ENCODE measurements around the gene PPP1R9A. TPM values are rescaled to one million over a fixed set of nuclear protein-coding genes. Genes with fewer than 3 reads are reported as not detected.

PPP1R9A gene
- total and polyA plus RNA-seq, 10 of the 15 experiments (the other 5 are each of a cell fraction or from before 2014, with no cell fraction given) = 0.04 to 0.12 TPM; not detected in 8

DNA sequence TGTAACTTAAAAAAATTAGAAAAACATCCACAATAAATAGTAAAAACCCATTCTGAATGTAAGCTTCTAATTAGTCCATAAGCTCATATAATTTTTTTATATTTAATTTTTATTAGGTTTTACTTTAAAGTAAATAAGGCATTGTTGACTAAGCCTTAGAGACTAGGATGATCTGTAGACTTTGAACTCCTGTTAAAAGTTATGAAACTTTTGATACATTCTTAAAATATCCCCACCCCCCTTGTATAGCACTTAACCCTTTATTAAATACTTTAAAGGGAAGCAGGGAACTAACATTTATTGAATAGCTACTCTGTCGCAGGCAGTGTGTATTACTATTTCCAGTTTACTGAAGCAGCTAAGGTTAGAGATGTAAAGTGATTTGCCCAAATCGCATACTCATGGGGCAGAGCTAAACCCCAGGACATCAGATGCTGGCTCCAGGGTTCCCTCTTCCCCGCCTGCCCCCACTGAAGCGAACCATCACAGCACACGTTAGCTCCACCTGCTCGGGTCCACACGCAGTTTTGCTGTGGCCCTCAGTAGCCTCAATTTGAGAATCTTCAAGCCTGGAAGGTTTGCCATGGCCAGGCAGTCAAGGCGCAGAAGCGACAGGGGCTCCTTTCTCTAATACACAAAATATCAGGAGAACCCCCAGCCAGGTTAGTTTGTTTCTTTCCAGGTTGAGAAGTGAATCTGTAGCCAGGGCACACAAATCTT, 416.2 kb downstream of the PPP1R9A start (continued):
- TF ChIP-seq, protein P1, sequence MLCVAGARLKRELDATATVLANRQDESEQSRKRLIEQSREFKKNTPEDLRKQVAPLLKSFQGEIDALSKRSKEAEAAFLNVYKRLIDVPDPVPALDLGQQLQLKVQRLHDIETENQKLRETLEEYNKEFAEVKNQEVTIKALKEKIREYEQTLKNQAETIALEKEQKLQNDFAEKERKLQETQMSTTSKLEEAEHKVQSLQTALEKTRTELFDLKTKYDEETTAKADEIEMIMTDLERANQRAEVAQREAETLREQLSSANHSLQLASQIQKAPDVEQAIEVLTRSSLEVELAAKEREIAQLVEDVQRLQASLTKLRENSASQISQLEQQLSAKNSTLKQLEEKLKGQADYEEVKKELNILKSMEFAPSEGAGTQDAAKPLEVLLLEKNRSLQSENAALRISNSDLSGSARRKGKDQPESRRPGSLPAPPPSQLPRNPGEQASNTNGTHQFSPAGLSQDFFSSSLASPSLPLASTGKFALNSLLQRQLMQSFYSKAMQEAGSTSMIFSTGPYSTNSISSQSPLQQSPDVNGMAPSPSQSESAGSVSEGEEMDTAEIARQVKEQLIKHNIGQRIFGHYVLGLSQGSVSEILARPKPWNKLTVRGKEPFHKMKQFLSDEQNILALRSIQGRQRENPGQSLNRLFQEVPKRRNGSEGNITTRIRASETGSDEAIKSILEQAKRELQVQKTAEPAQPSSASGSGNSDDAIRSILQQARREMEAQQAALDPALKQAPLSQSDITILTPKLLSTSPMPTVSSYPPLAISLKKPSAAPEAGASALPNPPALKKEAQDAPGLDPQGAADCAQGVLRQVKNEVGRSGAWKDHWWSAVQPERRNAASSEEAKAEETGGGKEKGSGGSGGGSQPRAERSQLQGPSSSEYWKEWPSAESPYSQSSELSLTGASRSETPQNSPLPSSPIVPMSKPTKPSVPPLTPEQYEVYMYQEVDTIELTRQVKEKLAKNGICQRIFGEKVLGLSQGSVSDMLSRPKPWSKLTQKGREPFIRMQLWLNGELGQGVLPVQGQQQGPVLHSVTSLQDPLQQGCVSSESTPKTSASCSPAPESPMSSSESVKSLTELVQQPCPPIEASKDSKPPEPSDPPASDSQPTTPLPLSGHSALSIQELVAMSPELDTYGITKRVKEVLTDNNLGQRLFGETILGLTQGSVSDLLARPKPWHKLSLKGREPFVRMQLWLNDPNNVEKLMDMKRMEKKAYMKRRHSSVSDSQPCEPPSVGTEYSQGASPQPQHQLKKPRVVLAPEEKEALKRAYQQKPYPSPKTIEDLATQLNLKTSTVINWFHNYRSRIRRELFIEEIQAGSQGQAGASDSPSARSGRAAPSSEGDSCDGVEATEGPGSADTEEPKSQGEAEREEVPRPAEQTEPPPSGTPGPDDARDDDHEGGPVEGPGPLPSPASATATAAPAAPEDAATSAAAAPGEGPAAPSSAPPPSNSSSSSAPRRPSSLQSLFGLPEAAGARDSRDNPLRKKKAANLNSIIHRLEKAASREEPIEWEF (IDR thresholded peaks at IDR 0.05; ENCODE audit: insufficient replicate concordance, low read depth, low read length) = no peak
- no peak for TF ChIP-seq HDAC6 (IDR thresholded peaks at IDR 0.05; ENCODE audit: unreplicated experiment)
- no peak for TF ChIP-seq IKZF2 (IDR thresholded peaks at IDR 0.05)
- TF ChIP-seq, protein P2, sequence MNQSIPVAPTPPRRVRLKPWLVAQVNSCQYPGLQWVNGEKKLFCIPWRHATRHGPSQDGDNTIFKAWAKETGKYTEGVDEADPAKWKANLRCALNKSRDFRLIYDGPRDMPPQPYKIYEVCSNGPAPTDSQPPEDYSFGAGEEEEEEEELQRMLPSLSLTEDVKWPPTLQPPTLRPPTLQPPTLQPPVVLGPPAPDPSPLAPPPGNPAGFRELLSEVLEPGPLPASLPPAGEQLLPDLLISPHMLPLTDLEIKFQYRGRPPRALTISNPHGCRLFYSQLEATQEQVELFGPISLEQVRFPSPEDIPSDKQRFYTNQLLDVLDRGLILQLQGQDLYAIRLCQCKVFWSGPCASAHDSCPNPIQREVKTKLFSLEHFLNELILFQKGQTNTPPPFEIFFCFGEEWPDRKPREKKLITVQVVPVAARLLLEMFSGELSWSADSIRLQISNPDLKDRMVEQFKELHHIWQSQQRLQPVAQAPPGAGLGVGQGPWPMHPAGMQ (IDR thresholded peaks at IDR 0.05; ENCODE audit: borderline replicate concordance) = no peak

Measured in GM12878 (cell line).